BJ (cell line): ENCODE data around the gene TMEM131. TPM values are rescaled to one million over a fixed set of nuclear protein-coding genes. Genes with fewer than 3 reads are reported as not detected.

Source experiments
- CTCF ChIA-PET: fragments of 350-600 bp; formaldehyde crosslinking; extraction: SDS; loops from one replicate; lab custom pipeline; 2021; ENCODE audit warnings: antibody characterized with exemption, inconsistent platforms; lab: Yijun Ruan, JAX
- POLR2A ChIA-PET: fragments of 300-600 bp; sonication (Branson Sonifier 250); formaldehyde crosslinking; extraction: SDS; loops from one replicate; lab custom pipeline; 2021; ENCODE audit warnings: antibody characterized with exemption; lab: Charles Lee
- DNase-seq: peaks from one replicate; pipeline ENCODE4 v3.0.0-alpha.2; 2011; ENCODE audit warnings: low read depth
- H3K27me3 ChIP-seq: 2 replicates; pipeline ENCODE4 v1.6.0; 2011; ENCODE audit warnings: low read length; ENCODE audit not compliant: control insufficient read depth, insufficient read depth
- H3K36me3 ChIP-seq: 2 replicates; pipeline ENCODE4 v1.5.1; 2011; ENCODE audit warnings: low read length; ENCODE audit not compliant: control insufficient read depth, insufficient read depth
- H3K4me3 ChIP-seq: 2 replicates; pipeline ENCODE4 v1.5.1; 2011; ENCODE audit warnings: low read depth, mild to moderate bottlenecking, control low read depth, low read length
- CTCF ChIP-seq: IDR thresholded peaks from 2 replicates; pipeline ENCODE4 v1.5.1; 2011; ENCODE audit warnings: low read depth, mild to moderate bottlenecking, control low read depth, inconsistent platforms, low read length, moderate library complexity; ENCODE audit not compliant: insufficient read depth
- polyA plus RNA-seq: library from polyadenylated mRNA; depleted of rRNA; stranded (reverse); fragments of >200 nt; gene quantifications from 2 replicates; pipeline ENCODE4 v1.2.3, GENCODE V29; 2011

The TMEM131 gene
- polyA plus RNA-seq, 1 experiment = 11.8 TPM

- Histone ChIP-seq H3K36me3 (no peaks in the 10 kb centered on the region), H3K4me3 (no peak overlapping the region), H3K27me3 (no peaks in the 10 kb centered on the region)
- CTCF ChIA-PET = no interaction called here
- TF ChIP-seq CTCF = no peak
- no peak for DNase-seq
- POLR2A ChIA-PET = no interaction called here
These were observed 8.9 kb upstream of the TMEM131 start for GRCh38 chr2:98004613-98005012.

GRCh38 chr2:98004047-98004446, 8.3 kb upstream of the TMEM131 start:
- POLR2A ChIA-PET = no interaction called here
- H3K4me3 ChIP-seq = no peak overlapping the region
- H3K36me3 ChIP-seq = no peaks in the 10 kb centered on the region
- no peak for TF ChIP-seq CTCF
- CTCF ChIA-PET = no interaction called here
- H3K27me3 ChIP-seq = no peaks in the 10 kb centered on the region
- DNase-seq = no peak

DNA sequence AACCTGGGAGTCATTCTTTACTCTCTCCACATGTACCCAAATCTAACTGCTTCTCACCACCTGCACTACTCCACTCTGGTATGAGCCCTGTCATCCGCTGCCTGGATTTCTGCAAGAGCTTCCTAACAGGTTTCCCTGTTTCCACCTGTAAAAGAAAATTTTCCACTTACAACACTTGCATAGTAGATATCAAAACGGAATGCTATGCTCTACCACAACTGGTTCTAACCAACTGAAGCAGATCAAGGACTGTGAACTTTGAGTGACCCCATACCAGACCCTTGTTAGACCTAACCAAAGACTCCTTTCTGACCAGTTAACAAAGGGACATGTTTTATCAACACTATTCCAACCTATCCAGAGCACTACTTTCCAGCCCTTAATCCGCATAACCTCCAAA, 3.8 kb upstream of the TMEM131 start:
- ChIA-PET CTCF (no interaction called here), POLR2A (no interaction called here)
- Histone ChIP-seq H3K27me3 (0 out of 2 replicates have a peak, but pooled peaks cover 2% of the 10 kb centered on the region), H3K4me3 (no peak overlapping the region), H3K36me3 (no peaks in the 10 kb centered on the region)
- DNase-seq = no peak
- TF ChIP-seq CTCF = no peak

GRCh38 chr2:97998431-97999005, 2.8 kb upstream of the TMEM131 start:
- H3K4me3 ChIP-seq = no peak overlapping the region
- DNase-seq = no peak
- POLR2A ChIA-PET = no interaction called here
- H3K36me3 ChIP-seq = no peaks in the 10 kb centered on the region
- TF ChIP-seq CTCF = no peak
- CTCF ChIA-PET = no interaction called here
- 0 out of 2 replicates have a peak, but pooled peaks cover 2% of the 10 kb centered on the region for H3K27me3 ChIP-seq

- no peak for DNase-seq
- ChIA-PET POLR2A (no interaction called here), CTCF (no interaction called here)
- H3K27me3 ChIP-seq = 0 out of 2 replicates have a peak, but pooled peaks cover 2% of the 10 kb centered on the region
- no peak overlapping the region for H3K4me3 ChIP-seq
- H3K36me3 ChIP-seq = no peaks in the 10 kb centered on the region
- TF ChIP-seq CTCF = no peak
These were observed 2.1 kb upstream of the TMEM131 start for GRCh38 chr2:97997784-97998392.
